IPS-NIHi7 (cell line): ENCODE data around the gene C1orf226.

Source experiments
- DNase-seq: peaks from one replicate; pipeline ENCODE4 v3.0.0; 2012; ENCODE audit warnings: mixed read lengths; ENCODE audit errors: extremely low spot score

C1orf226 gene

DNA sequence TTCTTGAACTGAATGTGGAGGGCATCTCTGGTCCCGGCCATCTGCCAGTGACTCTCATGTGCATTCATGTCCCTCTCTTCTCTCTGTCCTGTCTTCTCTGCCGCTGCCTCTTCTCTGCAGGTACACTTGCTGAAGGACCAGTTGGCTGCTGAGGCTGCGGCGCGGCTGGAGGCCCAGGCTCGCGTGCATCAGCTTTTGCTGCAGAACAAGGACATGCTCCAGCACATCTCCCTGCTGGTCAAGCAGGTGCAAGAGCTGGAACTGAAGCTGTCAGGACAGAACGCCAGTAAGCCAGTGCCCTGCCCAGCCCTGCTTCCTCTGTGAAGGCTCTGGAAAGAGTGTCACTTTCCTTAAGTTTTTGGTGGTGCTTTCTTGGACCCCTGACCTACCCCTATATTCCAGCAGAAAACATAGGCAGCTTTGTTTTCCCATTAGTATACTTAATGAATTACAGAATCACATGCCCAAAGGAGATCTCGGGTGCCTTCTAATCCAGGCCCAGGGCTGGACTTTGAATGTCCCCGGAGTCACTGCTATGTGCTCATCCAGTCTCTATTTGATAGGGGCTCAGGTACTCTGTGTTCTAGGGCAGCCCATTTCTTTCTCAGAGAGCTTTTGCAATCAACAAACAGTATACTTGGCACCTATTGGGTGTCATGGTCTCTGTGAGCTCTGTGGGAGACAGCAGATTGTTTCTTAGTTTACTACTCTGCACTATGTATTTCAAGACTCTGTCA, 16.1 kb upstream of the C1orf226 start:
- no peak for DNase-seq

DNA sequence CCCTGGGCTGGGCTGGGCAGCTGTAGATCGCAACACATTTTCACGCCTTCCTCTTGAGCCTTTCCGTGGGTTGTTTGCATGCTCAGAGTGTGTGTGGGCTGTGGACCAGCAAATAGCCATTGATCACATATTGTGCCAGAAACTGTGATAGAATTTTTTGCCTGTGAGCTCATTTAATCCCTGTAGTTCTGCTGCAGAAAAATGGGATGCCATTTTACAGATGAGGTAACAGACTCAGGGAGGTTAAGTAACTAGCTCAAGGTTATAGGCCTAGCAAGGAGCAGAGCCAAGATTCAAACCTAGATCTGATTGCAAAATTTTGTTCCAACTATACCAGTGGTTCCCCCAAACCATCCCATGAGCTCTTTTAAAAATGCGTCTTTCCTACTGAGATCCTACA, 15.4 kb upstream of the C1orf226 start:
- no peak for DNase-seq

DNA sequence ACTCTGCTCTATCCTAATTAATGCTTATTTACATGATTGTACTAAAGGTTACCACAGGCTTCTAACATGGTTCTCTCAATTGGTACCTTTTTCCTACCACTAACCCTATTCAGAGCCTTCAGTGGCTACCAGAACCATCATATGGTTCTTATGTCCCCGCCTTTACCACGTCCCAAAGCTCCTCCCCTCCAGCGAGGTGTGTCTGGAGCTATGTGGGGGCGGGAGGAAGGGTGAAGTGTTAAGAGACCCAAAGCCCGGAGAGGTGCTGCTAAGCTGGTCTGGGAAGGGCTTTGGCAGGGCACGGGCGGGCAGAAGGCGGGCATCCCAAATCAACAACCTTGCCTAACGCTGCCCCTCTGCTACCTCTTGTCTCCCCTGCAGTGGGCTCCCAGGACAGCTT, 14.9 kb upstream of the C1orf226 start:
- DNase-seq, result no peak

DNA sequence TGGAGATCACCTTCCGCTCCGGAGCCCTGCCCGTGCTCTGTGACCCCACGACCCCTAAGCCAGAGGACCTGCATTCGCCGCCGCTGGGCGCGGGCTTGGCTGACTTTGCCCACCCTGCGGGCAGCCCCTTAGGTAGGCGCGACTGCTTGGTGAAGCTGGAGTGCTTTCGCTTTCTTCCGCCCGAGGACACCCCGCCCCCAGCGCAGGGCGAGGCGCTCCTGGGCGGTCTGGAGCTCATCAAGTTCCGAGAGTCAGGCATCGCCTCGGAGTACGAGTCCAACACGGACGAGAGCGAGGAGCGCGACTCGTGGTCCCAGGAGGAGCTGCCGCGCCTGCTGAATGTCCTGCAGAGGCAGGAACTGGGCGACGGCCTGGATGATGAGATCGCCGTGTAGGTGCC, 14.5 kb upstream of the C1orf226 start:
- DNase-seq, result no peak

DNA sequence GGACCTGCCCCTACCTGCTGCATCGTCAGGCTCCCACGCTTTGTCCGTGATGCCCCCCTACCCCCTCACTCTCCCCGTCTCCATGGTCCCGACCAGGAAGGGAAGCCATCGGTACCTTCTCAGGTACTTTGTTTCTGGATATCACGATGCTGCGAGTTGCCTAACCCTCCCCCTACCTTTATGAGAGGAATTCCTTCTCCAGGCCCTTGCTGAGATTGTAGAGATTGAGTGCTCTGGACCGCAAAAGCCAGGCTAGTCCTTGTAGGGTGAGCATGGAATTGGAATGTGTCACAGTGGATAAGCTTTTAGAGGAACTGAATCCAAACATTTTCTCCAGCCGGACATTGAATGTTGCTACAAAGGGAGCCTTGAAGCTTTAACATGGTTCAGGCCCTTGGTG, 13.8 kb upstream of the C1orf226 start:
- DNase-seq, result no peak

DNA sequence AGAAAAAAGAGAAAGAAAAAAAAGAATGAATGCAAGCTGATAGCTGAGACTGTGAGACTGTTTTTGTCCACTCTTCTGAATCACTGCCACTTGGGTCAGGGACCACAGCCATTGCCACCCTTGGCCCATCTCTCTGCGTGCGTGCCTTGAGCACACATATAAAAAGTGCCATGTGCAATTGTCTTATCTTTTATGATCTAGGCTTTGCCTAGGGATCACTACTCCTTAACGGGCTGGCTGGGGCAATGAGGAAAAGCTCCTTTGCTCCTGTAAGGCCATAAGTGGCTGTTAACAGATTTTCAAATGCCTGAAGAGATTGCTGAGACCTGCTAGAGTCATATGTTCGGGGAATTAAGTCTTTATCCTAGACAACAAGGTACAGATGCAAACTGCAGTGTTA, 13.1 kb upstream of the C1orf226 start:
- DNase-seq, result no peak

DNA sequence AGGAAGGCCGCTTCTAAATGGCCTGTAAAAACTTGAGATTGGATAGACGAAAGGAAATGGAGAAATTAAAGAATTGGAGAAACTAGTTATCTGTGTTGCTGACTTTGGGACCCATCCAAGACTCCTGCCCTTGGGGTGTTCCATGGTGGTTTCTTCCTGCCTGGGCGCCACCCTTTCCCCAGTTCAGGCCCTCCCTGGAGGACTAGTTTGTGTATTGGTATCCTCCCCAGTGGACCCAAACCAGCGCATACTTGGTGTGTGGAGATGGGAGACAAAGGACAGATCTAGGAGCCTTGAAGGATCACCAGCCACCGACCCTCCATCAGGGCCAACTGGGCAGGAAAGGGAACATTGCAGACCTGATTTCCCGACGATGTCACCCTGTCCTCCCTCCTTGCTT, 12.0 kb upstream of the C1orf226 start:
- DNase-seq, result no peak

DNA sequence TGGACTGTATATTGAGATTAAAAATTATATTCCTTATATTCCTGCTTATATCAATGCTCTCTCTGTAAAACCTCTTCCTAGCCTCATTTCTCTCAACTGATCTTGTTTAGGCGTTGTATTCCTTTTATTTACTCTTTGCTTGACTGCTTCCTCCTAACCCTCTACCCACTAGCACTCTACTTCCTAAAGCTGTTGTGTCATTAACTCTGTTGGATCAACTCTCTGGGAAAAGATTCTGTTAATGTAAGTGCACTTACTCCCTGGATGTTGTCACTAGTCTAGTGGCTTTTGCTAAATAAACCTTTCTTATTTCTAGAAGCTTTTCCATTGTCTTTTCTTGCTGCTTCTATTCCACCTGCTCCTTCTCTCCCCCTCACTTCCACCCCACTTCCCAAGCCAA, 11.4 kb upstream of the C1orf226 start:
- no peak for DNase-seq

DNA sequence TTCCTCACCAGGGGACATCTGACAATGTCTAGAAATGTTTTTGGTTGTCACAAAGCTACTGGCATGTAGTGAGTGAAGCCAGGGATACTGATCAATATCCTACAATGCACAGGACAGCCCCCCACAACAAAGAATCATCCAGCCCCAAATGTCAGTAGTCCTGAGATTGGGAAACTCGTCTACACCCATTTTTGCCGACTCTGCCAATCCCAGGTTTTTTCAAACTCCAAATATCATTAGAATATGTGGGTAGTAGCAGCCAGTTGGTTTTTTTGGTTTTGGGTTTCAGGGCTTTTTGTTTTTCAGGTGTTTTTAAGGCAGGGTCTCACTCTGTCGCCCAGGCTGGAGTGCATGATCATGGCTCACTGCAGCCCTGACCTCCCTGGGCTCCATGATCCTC, 10.8 kb upstream of the C1orf226 start:
- DNase-seq, result no peak

DNA sequence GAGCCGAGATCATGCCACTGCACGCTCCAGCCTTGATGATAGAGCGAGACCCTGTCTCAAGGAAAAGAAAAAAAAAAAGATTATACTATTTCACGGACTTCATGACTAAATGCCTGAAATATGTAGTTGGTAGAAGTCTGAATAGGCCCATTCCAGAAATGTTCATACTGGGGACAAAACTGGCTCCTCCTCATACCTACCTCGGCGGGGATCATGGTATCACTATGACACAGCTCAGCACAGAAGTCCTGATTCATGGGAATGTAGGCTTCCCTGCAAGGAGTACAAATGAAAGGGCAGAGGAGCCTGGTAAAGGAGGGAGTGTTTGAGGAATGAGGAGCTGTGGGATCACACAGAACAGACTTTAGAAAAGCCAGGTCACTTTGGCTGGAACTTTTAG, 9.9 kb upstream of the C1orf226 start:
- no peak for DNase-seq

DNA sequence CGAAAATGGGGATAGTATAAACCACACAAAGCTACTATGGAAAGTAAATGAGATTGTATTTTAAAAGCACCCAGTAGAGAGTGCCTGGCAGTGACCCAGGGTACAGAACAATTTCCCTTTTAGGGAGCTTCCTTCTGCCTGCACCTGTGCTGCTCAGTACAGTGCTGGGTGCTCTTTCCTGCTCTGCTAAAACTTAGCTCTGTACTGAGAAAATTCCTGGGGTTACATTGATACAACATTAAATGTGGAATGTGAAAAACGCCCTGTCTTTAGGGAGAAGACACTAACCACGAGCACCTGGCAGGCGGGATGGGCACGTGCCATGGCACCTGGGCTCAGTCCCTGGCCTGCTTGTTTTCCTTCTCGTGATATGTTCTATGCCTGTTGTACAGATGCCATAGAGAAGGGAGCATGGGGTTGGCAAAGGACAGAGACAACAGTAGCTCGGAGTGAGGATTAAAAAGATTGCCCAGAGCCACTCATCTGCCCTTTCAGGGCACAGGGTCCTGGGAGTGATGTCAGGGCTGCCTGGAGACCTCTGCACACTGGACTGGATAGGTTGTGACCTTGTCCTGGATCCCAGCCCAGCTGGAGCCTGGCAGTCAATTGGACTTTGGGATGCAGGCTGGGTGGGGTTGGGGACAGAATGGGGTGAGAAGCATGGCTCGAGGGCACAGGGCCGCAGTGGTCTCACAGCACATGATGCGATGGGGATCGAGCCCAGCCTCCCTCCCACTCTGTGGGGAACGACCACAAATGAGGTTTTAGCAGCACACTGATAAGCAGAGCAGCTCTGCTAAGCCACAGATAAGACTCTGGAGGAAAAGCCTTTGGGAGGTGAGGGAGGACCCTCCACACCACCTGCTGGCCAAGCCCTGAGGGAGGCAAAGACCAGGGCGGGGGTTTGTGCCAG, 9.1 kb upstream of the C1orf226 start:
- DNase-seq, result no peak

DNA sequence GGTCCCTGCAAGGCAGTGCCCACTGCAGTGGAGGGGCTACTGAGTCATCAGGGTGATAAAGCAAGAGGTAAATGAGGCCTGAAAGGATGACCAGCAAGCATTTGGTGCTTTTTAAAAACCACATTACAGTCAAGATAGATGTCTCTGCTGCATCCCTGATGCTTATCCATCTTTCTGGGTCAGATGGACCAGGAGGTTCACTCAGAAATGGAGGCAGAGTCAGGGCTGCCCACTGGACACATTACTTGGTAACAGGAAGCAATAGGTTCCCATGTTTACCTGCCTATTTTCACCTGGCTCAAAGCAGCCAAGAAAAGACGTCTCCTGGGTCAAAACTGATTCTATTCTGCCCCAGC, 8.5 kb upstream of the C1orf226 start:
- DNase-seq, result no peak

DNA sequence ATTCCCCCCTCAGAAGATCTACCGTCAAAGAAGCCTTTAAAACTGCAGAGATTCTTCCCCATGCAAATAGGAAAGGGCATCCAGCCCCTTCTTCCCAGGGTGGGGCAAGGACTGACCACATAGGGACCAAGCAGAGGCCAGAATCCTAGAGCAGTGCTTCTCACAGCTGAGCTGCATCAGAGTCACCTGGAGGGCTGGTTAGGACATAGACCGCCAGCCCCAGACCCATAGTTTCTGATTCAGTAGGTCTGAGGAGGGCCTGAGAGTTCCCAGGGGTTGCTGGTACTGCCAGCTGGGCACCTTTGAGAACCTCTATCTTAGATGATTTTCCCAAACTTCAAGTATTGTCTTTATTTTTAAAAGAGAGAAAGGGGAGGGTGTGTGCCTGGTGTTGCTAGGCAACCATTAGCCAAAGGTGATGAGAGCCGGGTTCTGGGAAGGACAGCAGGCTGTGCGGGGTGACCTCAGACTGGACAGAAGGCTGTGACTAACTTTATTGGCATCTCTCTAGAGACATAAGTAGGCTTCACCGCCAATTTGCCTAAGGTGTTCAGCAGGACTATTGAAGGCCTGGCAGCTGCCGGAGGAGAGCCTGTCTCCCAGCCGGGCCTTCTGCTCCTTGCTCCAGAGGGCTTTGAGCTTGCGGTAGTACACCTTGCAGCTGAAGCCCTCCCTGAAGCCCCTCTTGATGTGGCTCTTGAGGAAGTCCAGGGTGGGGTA, 7.8 kb upstream of the C1orf226 start:
- DNase-seq, result no peak

DNA sequence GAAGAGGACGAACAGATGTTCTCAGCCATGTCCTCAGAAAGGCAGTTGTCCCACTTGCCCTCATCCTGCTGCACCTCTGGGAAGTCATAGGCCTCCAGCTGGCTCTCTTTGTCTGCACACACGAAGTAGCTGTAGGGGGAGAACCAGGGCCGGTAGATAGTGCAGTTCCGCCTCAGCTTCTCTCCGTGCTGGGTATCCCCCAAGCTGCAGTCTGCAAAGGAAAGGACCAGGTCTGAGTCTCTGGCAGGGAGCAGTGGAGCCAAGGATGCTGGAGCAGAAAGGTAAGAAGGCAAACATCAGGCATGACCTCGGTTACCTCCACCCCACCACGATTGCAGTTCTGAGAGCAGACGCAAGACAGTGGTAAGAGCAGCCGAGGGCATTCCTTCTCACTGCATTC, 7.1 kb upstream of the C1orf226 start:
- DNase-seq, result no peak

DNA sequence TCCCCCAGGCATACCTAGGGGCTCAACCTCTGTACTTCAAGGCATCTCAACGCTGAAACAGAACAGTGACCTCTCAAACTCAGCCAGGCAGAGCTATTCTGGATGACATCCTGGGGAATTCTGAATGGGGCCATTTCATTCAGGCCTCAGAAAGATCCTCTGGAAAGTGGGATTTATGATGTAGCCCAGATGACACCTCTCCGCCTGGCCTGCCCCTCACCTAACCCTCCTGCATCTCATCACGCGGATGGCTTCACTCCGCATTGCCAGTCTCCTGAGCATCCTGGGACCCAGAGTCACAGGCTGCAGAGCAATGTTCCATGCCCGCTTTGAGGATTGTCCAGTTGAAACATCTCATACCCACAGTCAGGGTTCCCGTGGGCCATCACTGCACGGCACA, 6.1 kb upstream of the C1orf226 start:
- no peak for DNase-seq

DNA sequence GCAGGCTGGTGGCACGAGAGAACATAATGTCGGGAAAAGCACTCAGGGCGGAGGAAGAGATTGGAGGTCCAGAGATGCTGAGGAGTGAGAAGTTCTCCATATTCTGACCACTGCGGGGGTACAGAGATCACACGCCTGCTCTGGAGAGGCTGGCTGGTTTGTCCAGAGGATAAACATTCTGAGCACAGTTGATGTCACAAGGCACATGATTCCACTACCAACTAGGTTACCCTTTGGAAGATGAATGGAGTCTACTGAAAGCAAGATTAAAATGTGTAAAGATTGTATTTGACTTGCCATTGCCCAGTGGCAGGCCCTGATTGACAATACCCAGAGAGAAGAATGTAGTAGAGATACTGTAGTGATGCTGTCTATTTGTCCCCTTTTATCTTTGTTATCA, 4.8 kb upstream of the C1orf226 start, which contains the start of gene SPATA46:
Gene SPATA46 (minus strand): TSS at position 164 of the 400 bp plus-strand sequence. CDS start 64 bp downstream, at position 100.
- DNase-seq, result no peak

DNA sequence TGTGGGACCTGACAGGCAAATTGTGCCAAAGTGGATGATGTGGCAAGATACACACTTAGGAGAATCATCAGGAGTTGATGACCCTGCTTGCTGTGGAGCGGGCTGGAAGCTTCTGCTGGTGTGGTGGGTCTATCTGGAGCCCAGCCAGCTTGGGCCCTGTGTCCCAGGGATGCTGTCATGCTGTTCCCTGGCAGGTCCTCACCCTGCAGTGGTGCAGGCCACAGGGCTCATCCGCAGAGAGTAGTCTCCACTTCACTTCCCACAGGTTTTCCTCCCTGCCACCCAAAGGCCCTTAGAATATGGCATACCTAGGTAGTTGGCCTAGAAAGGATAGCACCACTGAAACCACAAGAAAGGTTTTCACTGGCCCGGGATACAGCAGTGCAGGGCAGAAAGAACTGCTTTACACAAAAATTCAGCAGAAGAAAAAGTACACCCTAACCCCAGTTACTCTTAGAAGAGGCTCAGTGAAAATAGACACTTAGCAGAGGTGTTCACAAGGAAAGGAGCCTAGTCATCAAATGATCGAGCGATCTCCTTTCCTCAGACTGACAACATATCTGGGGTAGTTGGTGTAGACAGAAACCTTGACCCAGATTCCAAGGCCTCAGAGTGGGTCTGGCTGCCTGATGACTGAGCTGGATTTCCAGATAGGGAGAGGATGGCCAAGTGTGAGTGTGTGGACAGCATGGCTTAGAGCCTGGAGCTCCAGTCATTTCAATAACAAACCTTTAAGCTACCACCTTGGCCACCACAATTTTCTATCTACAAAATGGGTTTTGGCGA, 1.3 kb upstream of the C1orf226 start:
- no peak for DNase-seq

DNA sequence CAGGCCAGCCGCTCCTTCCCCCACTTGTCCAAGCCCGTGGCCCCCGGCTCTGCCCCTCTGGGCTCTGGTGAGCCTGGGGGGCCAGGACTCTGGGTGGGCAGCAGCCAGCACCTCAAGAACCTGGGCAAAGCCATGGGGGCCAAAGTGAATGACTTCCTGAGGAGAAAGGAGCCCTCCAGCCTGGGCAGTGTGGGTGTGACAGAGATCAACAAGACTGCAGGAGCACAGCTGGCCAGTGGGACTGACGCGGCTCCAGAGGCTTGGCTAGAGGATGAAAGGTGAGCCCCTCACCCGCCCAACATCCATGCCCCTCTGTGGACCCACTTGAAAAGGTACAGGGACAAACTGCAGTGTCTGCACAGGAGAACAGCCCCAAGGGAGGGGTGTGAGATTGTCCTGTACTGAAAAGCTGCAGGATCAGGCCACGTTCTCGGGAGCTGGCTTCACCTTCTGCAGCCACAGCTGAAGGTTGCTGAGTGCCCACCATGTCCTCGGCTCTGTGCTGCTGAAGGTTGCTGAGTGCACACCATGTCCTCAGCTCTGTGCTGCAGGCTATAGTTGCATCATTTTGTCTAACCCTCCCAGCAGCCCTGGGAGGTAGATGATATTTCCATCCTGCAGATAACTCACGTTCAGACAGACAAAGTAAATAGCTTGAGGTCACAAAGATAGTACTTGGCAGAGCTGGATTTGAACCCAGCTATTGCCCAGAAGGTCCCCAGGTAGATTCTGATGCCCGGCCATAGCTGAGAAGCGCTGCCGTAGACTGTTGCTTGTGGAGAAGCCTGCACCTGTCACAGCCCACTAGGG, 618 bp downstream of the C1orf226 start:
- DNase-seq, result no peak

DNA sequence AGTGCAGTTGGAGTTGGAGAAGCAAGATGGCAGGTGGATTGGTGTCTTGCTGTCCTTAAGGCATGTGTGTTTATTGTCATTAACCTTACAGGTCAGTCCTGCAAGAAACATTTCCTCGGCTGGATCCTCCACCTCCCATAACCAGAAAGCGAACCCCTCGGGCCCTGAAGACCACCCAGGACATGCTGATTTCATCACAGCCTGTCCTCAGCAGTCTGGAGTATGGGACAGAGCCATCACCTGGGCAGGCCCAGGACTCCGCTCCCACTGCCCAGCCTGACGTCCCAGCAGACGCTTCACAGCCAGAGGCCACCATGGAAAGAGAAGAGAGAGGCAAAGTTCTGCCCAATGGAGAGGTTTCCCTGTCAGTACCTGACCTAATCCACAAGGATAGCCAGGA, 1.6 kb downstream of the C1orf226 start:
- no peak for DNase-seq

DNA sequence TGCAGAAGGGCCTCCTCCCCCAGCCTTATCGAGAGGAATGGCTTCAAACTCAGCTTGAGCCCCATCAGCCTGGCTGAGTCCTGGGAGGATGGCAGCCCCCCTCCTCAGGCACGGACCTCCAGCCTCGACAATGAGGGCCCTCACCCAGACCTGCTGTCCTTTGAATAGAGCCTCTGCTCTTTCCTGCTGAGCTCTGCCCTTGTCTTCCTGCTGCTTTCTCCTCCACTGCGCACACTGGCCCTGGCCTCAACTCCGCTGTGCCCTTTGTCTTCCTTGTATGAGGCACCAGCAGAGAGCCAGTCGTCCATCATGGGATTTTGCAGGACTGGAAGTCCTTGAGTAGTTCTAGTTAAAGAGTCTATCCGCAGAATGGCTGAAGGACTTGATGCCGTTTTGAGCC, 2.0 kb downstream of the C1orf226 start:
- no peak for DNase-seq

DNA sequence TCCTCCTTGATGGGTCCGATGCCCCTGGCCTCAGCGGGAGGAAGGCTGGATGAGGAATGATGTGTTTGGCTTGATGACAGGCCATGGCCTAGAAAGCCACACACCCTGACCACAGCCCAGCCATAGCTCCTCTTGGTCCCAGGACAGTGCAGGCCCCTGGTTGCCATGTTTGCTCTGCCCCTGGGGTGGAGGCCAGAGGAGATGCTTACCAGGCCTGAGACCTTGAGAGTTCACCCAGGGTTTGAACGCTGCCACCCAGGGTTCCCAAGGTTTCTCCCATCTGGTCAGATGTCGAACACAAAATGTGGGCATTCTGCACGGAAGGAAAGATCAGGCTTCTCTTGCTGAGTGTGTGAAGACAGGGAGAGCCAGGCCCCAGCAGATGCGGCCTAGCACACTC, 2.6 kb downstream of the C1orf226 start:
- DNase-seq, result no peak
